Nephron progenitor cell (in vitro differentiated cells): Measurements from ENCODE around the gene TAF4.

Source experiments
- DNase-seq: peaks from one replicate; pipeline ENCODE4 v3.0.0; 2021
- H3K27ac Mint-ChIP-seq: 2 replicates; pipeline ENCODE4 v1.8.0; 2021; ENCODE audit warnings: mild to moderate bottlenecking, moderate library complexity, mixed read lengths
- H3K27me3 Mint-ChIP-seq: 2 replicates; pipeline ENCODE4 v1.8.0; 2021; ENCODE audit warnings: mild to moderate bottlenecking, low read depth, mixed read lengths; ENCODE audit not compliant: poor library complexity
- H3K36me3 Mint-ChIP-seq: 2 replicates; pipeline ENCODE4 v1.8.0; 2021; ENCODE audit warnings: low read depth, mixed read lengths
- H3K4me1 Mint-ChIP-seq: 2 replicates; pipeline ENCODE4 v1.8.0; 2021; ENCODE audit warnings: mixed read lengths
- H3K4me3 Mint-ChIP-seq: 2 replicates; pipeline ENCODE4 v1.8.0; 2021; ENCODE audit warnings: mild to moderate bottlenecking, moderate library complexity, mixed read lengths
- H3K9me3 Mint-ChIP-seq: 2 replicates; pipeline ENCODE4 v1.8.0; 2021; ENCODE audit warnings: mild to moderate bottlenecking, moderate library complexity, mixed read lengths
- CTCF ChIP-seq: fragments of 200-600 bp; sonication (generic); IDR thresholded peaks from 2 replicates; pipeline ENCODE4 v1.5.0; 2021; ENCODE audit warnings: antibody characterized with exemption

TAF4 gene

GRCh38 chr20:61926796-61927192 is 138.9 kb downstream of the TAF4 start:
- H3K27ac Mint-ChIP-seq = no peak overlapping the region
- no peaks in the 10 kb centered on the region for H3K9me3 Mint-ChIP-seq

GRCh38 chr20:61926253-61926613 is 139.4 kb downstream of the TAF4 start:
- H3K27ac Mint-ChIP-seq = no peak overlapping the region
- no peaks in the 10 kb centered on the region for H3K9me3 Mint-ChIP-seq

More at GRCh38 chr20:61926796-61927192, 138.9 kb downstream of the TAF4 start:
- no peaks in the 10 kb centered on the region for H3K36me3 Mint-ChIP-seq
- TF ChIP-seq CTCF = no peak
- DNase-seq = no peak
- no peak overlapping the region for H3K4me3 Mint-ChIP-seq
- peaks cover 18% of the 10 kb centered on the region for H3K4me1 Mint-ChIP-seq
- peaks cover 11% of the 10 kb centered on the region for H3K27me3 Mint-ChIP-seq

DNA sequence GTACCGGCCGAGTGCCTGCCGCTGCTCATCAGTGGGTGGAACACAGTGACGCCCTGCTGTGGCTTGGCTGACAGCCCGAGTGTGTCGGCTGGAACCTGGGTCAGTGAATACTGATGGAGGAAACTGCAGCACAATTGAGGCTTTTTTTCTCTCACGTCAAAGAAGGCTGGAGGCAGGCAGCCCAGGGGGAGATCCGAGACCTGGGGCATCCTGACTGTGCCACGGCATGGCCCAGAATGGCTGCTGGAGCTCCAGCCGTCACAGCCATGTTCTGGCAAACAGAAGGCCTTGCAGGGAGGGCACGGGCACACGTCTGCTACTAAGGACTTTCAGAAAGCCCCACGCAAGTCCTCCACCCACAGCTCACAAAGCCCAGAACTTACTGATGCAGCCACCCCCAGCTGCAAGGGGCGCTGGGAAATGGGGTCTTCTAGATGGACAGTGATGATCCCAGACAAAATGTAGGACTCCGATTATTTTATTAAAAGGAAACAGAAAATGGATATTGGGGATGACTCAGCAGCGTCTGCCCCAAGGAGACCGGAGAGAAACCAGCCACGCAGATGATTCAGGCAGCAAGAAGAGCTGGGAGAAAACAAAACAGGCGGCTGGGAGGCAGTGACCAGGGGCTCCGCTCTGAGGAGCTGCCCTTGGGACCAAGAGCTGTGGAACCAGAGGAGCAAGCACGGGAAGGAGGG is 140.0 kb downstream of the TAF4 start:
- Mint-ChIP-seq H3K4me1 (peaks cover 22% of the 10 kb centered on the region), H3K4me3 (no peak overlapping the region), H3K27me3 (peaks cover 11% of the 10 kb centered on the region), H3K9me3 (no peaks in the 10 kb centered on the region), H3K27ac (no peak overlapping the region), H3K36me3 (no peaks in the 10 kb centered on the region)
- no peak for TF ChIP-seq CTCF
- no peak for DNase-seq

More at GRCh38 chr20:61926253-61926613, 139.4 kb downstream of the TAF4 start:
- peaks cover 19% of the 10 kb centered on the region for H3K4me1 Mint-ChIP-seq
- H3K27me3 Mint-ChIP-seq = peaks cover 11% of the 10 kb centered on the region
- TF ChIP-seq CTCF = no peak
- no peaks in the 10 kb centered on the region for H3K36me3 Mint-ChIP-seq
- DNase-seq = no peak
- H3K4me3 Mint-ChIP-seq = no peak overlapping the region

GRCh38 chr20:61924858-61925554 is 140.7 kb downstream of the TAF4 start:
- DNase-seq = no peak
- Mint-ChIP-seq H3K27me3 (peaks cover 11% of the 10 kb centered on the region), H3K9me3 (no peaks in the 10 kb centered on the region), H3K27ac (no peak overlapping the region), H3K4me3 (no peak overlapping the region), H3K4me1 (peaks cover 24% of the 10 kb centered on the region), H3K36me3 (no peaks in the 10 kb centered on the region)
- TF ChIP-seq CTCF = no peak
